ENCODE data around the gene GRIK4. TPM values are rescaled to one million over a fixed set of nuclear protein-coding genes. Genes with fewer than 3 reads are reported as not detected.

GRIK4 gene
- total RNA-seq, 1 experiment from 2014 or later = 3.3 TPM

GRCh38 chr11:120647681-120648080, 136.1 kb downstream of the GRIK4 start (continued):
- TF ChIP-seq ZNF281 (CRISPR knock-in tag; IDR thresholded peaks at IDR 0.05) (no peak), ZNF263 (CRISPR knock-in tag; IDR thresholded peaks at IDR 0.05; ENCODE audit: low read depth) (no peak), RORB (CRISPR knock-in tag; IDR thresholded peaks at IDR 0.05) (no peak)

GRCh38 chr11:120648771-120649170, 137.2 kb downstream of the GRIK4 start:
- H3K4me1 Mint-ChIP-seq = peaks cover 35% of the 10 kb centered on the region
- no peak for ATAC-seq
- no peak overlapping the region for H3K4me3 Mint-ChIP-seq
- ChIA-PET POLR2A (no interaction called here), CTCF (interaction anchor here (0.5 to 3.2 kb wide), 5 partner anchors 11 to 281 kb away, joined by 3 to 19 read pairs (median 8); no protein-coding TSS in a partner anchor)
- H3K27ac Mint-ChIP-seq = no peak overlapping the region
- DNase-seq (ENCODE audit: low spot score) = no peak
- H3K9me3 Mint-ChIP-seq = peaks cover 4% of the 10 kb centered on the region; the same call in 1 of the 2 replicates
- TF ChIP-seq ZMAT4 (CRISPR knock-in tag; IDR thresholded peaks at IDR 0.05) = no peak
- TF ChIP-seq SMAD4 (CRISPR knock-in tag; IDR thresholded peaks at IDR 0.05) = no peak
- no peak for TF ChIP-seq NR2C2 (CRISPR knock-in tag; IDR thresholded peaks at IDR 0.05)
- TF ChIP-seq FOXJ3 (CRISPR knock-in tag; IDR thresholded peaks at IDR 0.05; ENCODE audit: borderline replicate concordance) = no peak
- TF ChIP-seq STAT6 (CRISPR knock-in tag; conservative IDR thresholded peaks at IDR 0.05; ENCODE audit: low read depth) = no peak
- TF ChIP-seq CREB1 (CRISPR knock-in tag; IDR thresholded peaks at IDR 0.05) = no peak
- no peak for TF ChIP-seq ATF6 (CRISPR knock-in tag; IDR thresholded peaks at IDR 0.05)
- no peaks in the 10 kb centered on the region for H3K36me3 Mint-ChIP-seq
- peaks cover 88% of the 10 kb centered on the region for H3K27me3 Mint-ChIP-seq (ENCODE audit: low read depth)

- Mint-ChIP-seq H3K4me1 (peaks cover 31% of the 10 kb centered on the region), H3K9me3 (peaks cover 4% of the 10 kb centered on the region; the same call in 1 of the 2 replicates), H3K4me3 (no peak overlapping the region), H3K36me3 (no peaks in the 10 kb centered on the region), H3K27ac (no peak overlapping the region), H3K27me3 (ENCODE audit: low read depth) (peaks cover 82% of the 10 kb centered on the region)
- ATAC-seq (no peak), DNase-seq (ENCODE audit: low spot score) (no peak)
- TF ChIP-seq NFATC4 (CRISPR knock-in tag; IDR thresholded peaks at IDR 0.05) (no peak), ZNF532 (CRISPR knock-in tag; IDR thresholded peaks at IDR 0.05; ENCODE audit: borderline replicate concordance) (no peak)
- ChIA-PET CTCF (interaction anchor here (0.5 to 3.2 kb wide), 6 partner anchors 10 to 280 kb away, joined by 3 to 19 read pairs (median 6); no protein-coding TSS in a partner anchor), POLR2A (no interaction called here)
These were observed 137.8 kb downstream of the GRIK4 start for GRCh38 chr11:120649316-120649715.

Measured in WTC11 (cell line).